K562 (cell line): ENCODE data around the gene EDARADD. TPM values are rescaled to one million over a fixed set of nuclear protein-coding genes. Genes with fewer than 3 reads are reported as not detected.
A peak's percentile ranks its signal among the peaks of the same experiment; 100 is the strongest.

Experiments
- BDP1 ChIP-seq: IDR thresholded peaks from 3 replicates; pipeline ENCODE4 v1.6.1; 2011; ENCODE audit not compliant: insufficient read length, insufficient read depth
- CBFB ChIP-seq: sonication (generic); formaldehyde crosslinking; IDR thresholded peaks from 2 replicates; pipeline ENCODE4 v1.4.0; 2020; ENCODE audit warnings: mild to moderate bottlenecking, missing genetic modification reagents
- ELF4 ChIP-seq: fragments of 450-650 bp; formaldehyde crosslinking; IDR thresholded peaks from 2 replicates; pipeline ENCODE4 v1.4.0; 2022; ENCODE audit warnings: missing genetic modification characterization
- ELK3 ChIP-seq: fragments of 450-650 bp; formaldehyde crosslinking; IDR thresholded peaks from 2 replicates; pipeline ENCODE4 v1.4.0; 2020; ENCODE audit warnings: mild to moderate bottlenecking
- EP300 ChIP-seq: IDR thresholded peaks from 2 replicates; pipeline ENCODE4 v1.6.1; 2012; ENCODE audit warnings: low read length, improper control_type of control experiment
- ESRRB ChIP-seq: fragments of 250-450 bp; sonication (Bioruptor Pico); IDR thresholded peaks from 2 replicates; pipeline ENCODE4 v1.5.0; 2020; ENCODE audit warnings: mild to moderate bottlenecking, moderate library complexity, borderline replicate concordance
- ILF3 ChIP-seq: fragments of 450-650 bp; IDR thresholded peaks from 2 replicates; pipeline ENCODE4 v1.6.1; 2018; ENCODE audit warnings: antibody characterized with exemption, mild to moderate bottlenecking, moderate library complexity, borderline replicate concordance
- ILK ChIP-seq: fragments of 450-650 bp; IDR thresholded peaks from 2 replicates; pipeline ENCODE4 v1.6.1; 2016; ENCODE audit warnings: missing genetic modification characterization, low read depth, mild to moderate bottlenecking, missing compliant biosample characterization, moderate library complexity, borderline replicate concordance
- JUN ChIP-seq, 2 experiments: sonication (generic) in 1 of 2; formaldehyde crosslinking in 1 of 2; IDR thresholded peaks; 2 replicates each; pipeline versions ENCODE4 v1.6.1 to v1.8.0; 2012 to 2022; ENCODE audit warnings: borderline replicate concordance in 2 of 2, mild to moderate bottlenecking in 2 of 2, improper control_type of control experiment in 1 of 2, low read depth in 1 of 2, low read length in 1 of 2, missing genetic modification reagents in 1 of 2
- NCOA4 ChIP-seq: fragments of 450-650 bp; IDR thresholded peaks from 2 replicates; pipeline ENCODE4 v1.6.1; 2018; ENCODE audit warnings: mild to moderate bottlenecking; ENCODE audit not compliant: partially characterized antibody
- NFATC3 ChIP-seq: fragments of 450-650 bp; IDR thresholded peaks from 2 replicates; pipeline ENCODE4 v1.6.1; 2017; ENCODE audit warnings: mild to moderate bottlenecking
- PRMT5 ChIP-seq: sonication (generic); formaldehyde crosslinking; IDR thresholded peaks from 2 replicates; pipeline ENCODE4 v1.5.0; 2020; ENCODE audit warnings: missing genetic modification reagents
- SRSF7 ChIP-seq: fragments of 200-400 bp; formaldehyde crosslinking; optimal IDR thresholded peaks from 2 replicates; pipeline ENCODE3; 2017; ENCODE audit warnings: mild to moderate bottlenecking, low read depth, low read length
- TCF3 ChIP-seq: sonication (generic); formaldehyde crosslinking; IDR thresholded peaks from 2 replicates; pipeline ENCODE4 v1.4.0; 2020; ENCODE audit warnings: mild to moderate bottlenecking, missing genetic modification reagents
- YY1 ChIP-seq, 3 experiments: IDR thresholded peaks; 2 replicates each; pipeline ENCODE4 v1.6.1; 2011; ENCODE audit warnings: low read length in 2 of 3, mild to moderate bottlenecking in 2 of 3, moderate library complexity in 2 of 3, borderline replicate concordance in 1 of 3, control low read depth in 1 of 3, low read depth in 1 of 3; ENCODE audit not compliant: insufficient read depth in 3 of 3, insufficient replicate concordance in 2 of 3, control insufficient read depth in 1 of 3, insufficient read length in 1 of 3; ENCODE audit errors: extremely low read depth in 1 of 3
- ZBTB7A ChIP-seq: IDR thresholded peaks from 2 replicates; pipeline ENCODE4 v1.6.1; 2011; ENCODE audit warnings: low read depth, mild to moderate bottlenecking, low read length, moderate library complexity, borderline replicate concordance; ENCODE audit not compliant: control insufficient read depth
- ZNF347 ChIP-seq: fragments of 450-650 bp; formaldehyde crosslinking; IDR thresholded peaks from 2 replicates; pipeline ENCODE4 v1.4.0; 2020; ENCODE audit warnings: low read depth, mild to moderate bottlenecking, moderate library complexity
- ZNF57 ChIP-seq: fragments of 450-650 bp; formaldehyde crosslinking; IDR thresholded peaks from 2 replicates; pipeline ENCODE4 v1.4.0; 2020; ENCODE audit warnings: mild to moderate bottlenecking, moderate library complexity
- ZNF644 ChIP-seq: fragments of 200-800 bp; sonication (Bioruptor generic); IDR thresholded peaks from 2 replicates; pipeline ENCODE4 v1.6.1; 2016; ENCODE audit warnings: low read depth, missing genetic modification characterization, missing compliant biosample characterization
- ZNF766 ChIP-seq: fragments of 200-800 bp; sonication (Bioruptor generic); conservative IDR thresholded peaks from 2 replicates; pipeline ENCODE4 v1.6.1; 2016; ENCODE audit warnings: missing genetic modification characterization, missing compliant biosample characterization
- ZSCAN29 ChIP-seq: fragments of 450-650 bp; IDR thresholded peaks from 2 replicates; pipeline ENCODE4 v1.6.1; 2017
- polyA plus RNA-seq, 8 experiments: library from polyadenylated mRNA; depleted of rRNA in 4 of 8; stranded (reverse) in 5 of 8; unstranded in 3 of 8; fragments of >200 nt; fragmentation: Nextera tagmentation in 2 of 8; fragmentation: Illumina TruSeq in 1 of 8; extraction: Ambion mirVana in 2 of 8; extraction: Trizol in 1 of 8; gene quantifications; 2 replicates each; pipeline versions ENCODE4 v1.2.1 to v1.2.3, GENCODE V29; 2011 to 2014; ENCODE audit warnings: inconsistent platforms in 1 of 8, missing spikeins in 1 of 8
- total RNA-seq, 7 experiments: library from RNA; depleted of rRNA in 6 of 7; stranded (reverse); fragments of >200 nt in 6 of 7; fragmentation: Illumina TruSeq in 2 of 7; extraction: Trizol in 2 of 7; gene quantifications; 2 replicates each; pipeline versions ENCODE4 v1.2.1 to v1.2.3, GENCODE V29; 2011 to 2021; ENCODE audit warnings: low replicate concordance in 1 of 7
- TF ChIP-seq, protein P1 (sequence below): fragments of 450-650 bp; IDR thresholded peaks from 2 replicates; pipeline ENCODE4 v1.6.1; 2016; ENCODE audit warnings: missing biosample characterization, missing genetic modification characterization
- TF ChIP-seq, protein P2 (sequence below): IDR thresholded peaks from 2 replicates; pipeline ENCODE4 v1.6.1; 2012; ENCODE audit warnings: low read depth, low read length, improper control_type of control experiment, borderline replicate concordance

EDARADD gene
- total and polyA plus RNA-seq, 9 of the 15 experiments (the other 6 are each of a cell fraction or from before 2014, with no cell fraction given) = 0.46 to 32.4 (median 20.6) TPM

GRCh38 chr1:236393681-236394481, at the start of gene EDARADD (continued):
- TF ChIP-seq JUN (IDR thresholded peaks at IDR 0.05; ENCODE audit: borderline replicate concordance, low read depth, low read length) (no peak), JUN (CRISPR knock-in tag; IDR thresholded peaks at IDR 0.05; ENCODE audit: borderline replicate concordance) (no peak), ZNF766 (CRISPR knock-in tag) (0 out of 2 replicates have a peak, but pooled peaks have one; percentile 46), ESRRB (CRISPR knock-in tag) (no peak), ZSCAN29 (no peak), YY1 (IDR thresholded peaks at IDR 0.05; ENCODE audit: borderline replicate concordance in 1 of 3, control insufficient read depth in 1 of 3, extremely low read depth in 1 of 3, insufficient read depth in 3 of 3, insufficient read length in 1 of 3, insufficient replicate concordance in 2 of 3, low read depth in 1 of 3, low read length in 2 of 3) (no peak), EP300 (peak; percentile 3; the same call in 1 of the 2 replicates), ILF3 (no peak), NCOA4 (no peak), ELK3 (no peak), ZNF57 (CRISPR knock-in tag) (no peak), ZBTB7A (no peak), ZNF644 (tag) (no peak), ELF4 (CRISPR knock-in tag) (no peak), PRMT5 (CRISPR knock-in tag) (no peak), ZNF347 (CRISPR knock-in tag) (no peak), BDP1 (no peak), CBFB (CRISPR knock-in tag) (no peak), SRSF7 (no peak), TCF3 (CRISPR knock-in tag) (no peak), NFATC3 (no peak), ILK (tag) (no peak)
- TF ChIP-seq, protein P1, sequence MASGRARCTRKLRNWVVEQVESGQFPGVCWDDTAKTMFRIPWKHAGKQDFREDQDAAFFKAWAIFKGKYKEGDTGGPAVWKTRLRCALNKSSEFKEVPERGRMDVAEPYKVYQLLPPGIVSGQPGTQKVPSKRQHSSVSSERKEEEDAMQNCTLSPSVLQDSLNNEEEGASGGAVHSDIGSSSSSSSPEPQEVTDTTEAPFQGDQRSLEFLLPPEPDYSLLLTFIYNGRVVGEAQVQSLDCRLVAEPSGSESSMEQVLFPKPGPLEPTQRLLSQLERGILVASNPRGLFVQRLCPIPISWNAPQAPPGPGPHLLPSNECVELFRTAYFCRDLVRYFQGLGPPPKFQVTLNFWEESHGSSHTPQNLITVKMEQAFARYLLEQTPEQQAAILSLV (tag) = 0 out of 2 replicates have a peak, but pooled peaks have one; percentile 27
- TF ChIP-seq, protein P2, sequence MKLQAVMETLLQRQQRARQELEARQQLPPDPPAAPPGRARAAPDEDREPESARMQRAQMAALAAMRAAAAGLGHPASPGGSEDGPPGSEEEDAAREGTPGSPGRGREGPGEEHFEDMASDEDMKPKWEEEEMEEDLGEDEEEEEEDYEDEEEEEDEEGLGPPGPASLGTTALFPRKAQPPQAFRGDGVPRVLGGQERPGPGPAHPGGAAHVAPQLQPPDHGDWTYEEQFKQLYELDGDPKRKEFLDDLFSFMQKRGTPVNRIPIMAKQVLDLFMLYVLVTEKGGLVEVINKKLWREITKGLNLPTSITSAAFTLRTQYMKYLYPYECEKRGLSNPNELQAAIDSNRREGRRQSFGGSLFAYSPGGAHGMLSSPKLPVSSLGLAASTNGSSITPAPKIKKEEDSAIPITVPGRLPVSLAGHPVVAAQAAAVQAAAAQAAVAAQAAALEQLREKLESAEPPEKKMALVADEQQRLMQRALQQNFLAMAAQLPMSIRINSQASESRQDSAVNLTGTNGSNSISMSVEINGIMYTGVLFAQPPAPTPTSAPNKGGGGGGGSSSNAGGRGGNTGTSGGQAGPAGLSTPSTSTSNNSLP = no peak
